Measurements from ENCODE around the gene SEL1L3. TPM values are rescaled to one million over a fixed set of nuclear protein-coding genes. Genes with fewer than 3 reads are reported as not detected.

Gene SEL1L3
- total RNA-seq, 1 experiment from 2014 or later: 65.1 TPM

GRCh38 chr4:25856756-25857155 is 6.0 kb downstream of the SEL1L3 start:
- Histone ChIP-seq H3K9me3 (replicated peaks) (no peaks in the 10 kb centered on the region), H3K4me1 (replicated peaks) (peaks cover 30% of the 10 kb centered on the region), H3K36me3 (no peaks in the 10 kb centered on the region), H3K4me3 (no peak overlapping the region), H3K27ac (no peak overlapping the region), H3K27me3 (replicated peaks) (no peaks in the 10 kb centered on the region)
- DNase-seq (ENCODE audit: low read depth in 1 of 2, low spot score in 2 of 2): no peak

- no peak for DNase-seq (ENCODE audit: low read depth in 1 of 2, low spot score in 2 of 2)
Observed at GRCh38 chr4:25852103-25852502, 10.7 kb downstream of the SEL1L3 start.

GRCh38 chr4:25847329-25847728 is 15.5 kb downstream of the SEL1L3 start:
- Histone ChIP-seq H3K27ac (no peak overlapping the region), H3K36me3 (no peaks in the 10 kb centered on the region), H3K27me3 (replicated peaks) (no peaks in the 10 kb centered on the region), H3K4me1 (replicated peaks) (peaks cover 14% of the 10 kb centered on the region), H3K4me3 (no peak overlapping the region), H3K9me3 (replicated peaks) (no peaks in the 10 kb centered on the region)
- DNase-seq (ENCODE audit: low read depth in 1 of 2, low spot score in 2 of 2): no peak

More at GRCh38 chr4:25852103-25852502, 10.7 kb downstream of the SEL1L3 start:
- H3K36me3 ChIP-seq: no peaks in the 10 kb centered on the region
- no peak overlapping the region for H3K27ac ChIP-seq
- no peak overlapping the region for H3K4me3 ChIP-seq
- no peaks in the 10 kb centered on the region for H3K27me3 ChIP-seq (replicated peaks)
- no peaks in the 10 kb centered on the region for H3K9me3 ChIP-seq (replicated peaks)
- H3K4me1 ChIP-seq (replicated peaks): peaks cover 16% of the 10 kb centered on the region

GRCh38 chr4:25845841-25846653 is 16.7 kb downstream of the SEL1L3 start:
- no peak for DNase-seq (ENCODE audit: low read depth in 1 of 2, low spot score in 2 of 2)
- no peak overlapping the region for H3K4me3 ChIP-seq
- H3K9me3 ChIP-seq (replicated peaks): no peaks in the 10 kb centered on the region
- H3K27ac ChIP-seq: no peak overlapping the region
- H3K4me1 ChIP-seq (replicated peaks): peaks cover 14% of the 10 kb centered on the region
- H3K36me3 ChIP-seq: no peaks in the 10 kb centered on the region
- H3K27me3 ChIP-seq (replicated peaks): no peaks in the 10 kb centered on the region

- Histone ChIP-seq H3K27ac (no peak overlapping the region), H3K27me3 (replicated peaks) (no peaks in the 10 kb centered on the region), H3K9me3 (replicated peaks) (no peaks in the 10 kb centered on the region), H3K4me3 (no peak overlapping the region), H3K4me1 (replicated peaks) (peaks cover 14% of the 10 kb centered on the region), H3K36me3 (no peaks in the 10 kb centered on the region)
- DNase-seq (ENCODE audit: low read depth in 1 of 2, low spot score in 2 of 2): no peak
Observed at GRCh38 chr4:25844961-25845712, 17.7 kb downstream of the SEL1L3 start.

GRCh38 chr4:25843340-25844097 is 19.3 kb downstream of the SEL1L3 start:
- no peaks in the 10 kb centered on the region for H3K27me3 ChIP-seq (replicated peaks)
- no peak overlapping the region for H3K4me3 ChIP-seq
- H3K4me1 ChIP-seq (replicated peaks): peaks cover 14% of the 10 kb centered on the region
- no peak for DNase-seq (ENCODE audit: low read depth in 1 of 2, low spot score in 2 of 2)
- H3K27ac ChIP-seq: no peak overlapping the region
- H3K36me3 ChIP-seq: no peaks in the 10 kb centered on the region
- H3K9me3 ChIP-seq (replicated peaks): no peaks in the 10 kb centered on the region

GRCh38 chr4:25842229-25842845 is 20.5 kb downstream of the SEL1L3 start:
- Histone ChIP-seq H3K9me3 (replicated peaks) (no peaks in the 10 kb centered on the region), H3K36me3 (no peaks in the 10 kb centered on the region), H3K4me1 (replicated peaks) (peaks cover 7% of the 10 kb centered on the region), H3K4me3 (no peak overlapping the region), H3K27ac (no peak overlapping the region), H3K27me3 (replicated peaks) (no peaks in the 10 kb centered on the region)
- DNase-seq (ENCODE audit: low read depth in 1 of 2, low spot score in 2 of 2): no peak

GRCh38 chr4:25839687-25840086 is 23.1 kb downstream of the SEL1L3 start:
- Histone ChIP-seq H3K27me3 (replicated peaks) (no peaks in the 10 kb centered on the region), H3K9me3 (replicated peaks) (no peaks in the 10 kb centered on the region), H3K36me3 (no peaks in the 10 kb centered on the region), H3K4me1 (replicated peaks) (peaks cover 4% of the 10 kb centered on the region; the same call in 1 of the 2 replicates), H3K4me3 (no peak overlapping the region), H3K27ac (no peak overlapping the region)
- DNase-seq (ENCODE audit: low read depth in 1 of 2, low spot score in 2 of 2): no peak

- Histone ChIP-seq H3K9me3 (replicated peaks) (no peaks in the 10 kb centered on the region), H3K36me3 (no peaks in the 10 kb centered on the region), H3K27me3 (replicated peaks) (no peaks in the 10 kb centered on the region), H3K4me3 (no peak overlapping the region), H3K4me1 (replicated peaks) (peaks cover 4% of the 10 kb centered on the region; the same call in 1 of the 2 replicates), H3K27ac (no peak overlapping the region)
- no peak for DNase-seq (ENCODE audit: low read depth in 1 of 2, low spot score in 2 of 2)
Observed at GRCh38 chr4:25839233-25839632, 23.6 kb downstream of the SEL1L3 start.

- H3K9me3 ChIP-seq (replicated peaks): no peaks in the 10 kb centered on the region
- no peak overlapping the region for H3K27ac ChIP-seq
- H3K4me3 ChIP-seq: no peak overlapping the region
- DNase-seq (ENCODE audit: low read depth in 1 of 2, low spot score in 2 of 2): no peak
- peaks cover 2% of the 10 kb centered on the region; the same call in 1 of the 2 replicates for H3K4me1 ChIP-seq (replicated peaks)
- no peaks in the 10 kb centered on the region for H3K27me3 ChIP-seq (replicated peaks)
- no peaks in the 10 kb centered on the region for H3K36me3 ChIP-seq
Observed at GRCh38 chr4:25838526-25838925, 24.3 kb downstream of the SEL1L3 start.

GRCh38 chr4:25837107-25837506 is 25.7 kb downstream of the SEL1L3 start:
- Histone ChIP-seq H3K27me3 (replicated peaks) (no peaks in the 10 kb centered on the region), H3K36me3 (no peaks in the 10 kb centered on the region), H3K27ac (no peak overlapping the region), H3K4me3 (no peak overlapping the region), H3K9me3 (replicated peaks) (no peaks in the 10 kb centered on the region), H3K4me1 (replicated peaks) (no peaks in the 10 kb centered on the region)
- no peak for DNase-seq (ENCODE audit: low read depth in 1 of 2, low spot score in 2 of 2)

GRCh38 chr4:25835384-25835783 is 27.4 kb downstream of the SEL1L3 start:
- no peaks in the 10 kb centered on the region for H3K4me1 ChIP-seq (replicated peaks)
- H3K27ac ChIP-seq: no peak overlapping the region
- no peak overlapping the region for H3K4me3 ChIP-seq
- H3K27me3 ChIP-seq (replicated peaks): no peaks in the 10 kb centered on the region
- H3K9me3 ChIP-seq (replicated peaks): no peaks in the 10 kb centered on the region
- no peak for DNase-seq (ENCODE audit: low read depth in 1 of 2, low spot score in 2 of 2)
- no peaks in the 10 kb centered on the region for H3K36me3 ChIP-seq

GRCh38 chr4:25834411-25835107 is 28.2 kb downstream of the SEL1L3 start:
- no peak overlapping the region for H3K4me3 ChIP-seq
- no peaks in the 10 kb centered on the region for H3K4me1 ChIP-seq (replicated peaks)
- no peaks in the 10 kb centered on the region for H3K9me3 ChIP-seq (replicated peaks)
- H3K27ac ChIP-seq: no peak overlapping the region
- DNase-seq (ENCODE audit: low read depth in 1 of 2, low spot score in 2 of 2): no peak
- no peaks in the 10 kb centered on the region for H3K27me3 ChIP-seq (replicated peaks)
- no peaks in the 10 kb centered on the region for H3K36me3 ChIP-seq
